GM18951 (cell line): ENCODE data around the gene GPR84.

Source experiments
- POLR2A ChIP-seq: IDR thresholded peaks from 4 replicates; pipeline ENCODE4 v1.6.1; 2011; ENCODE audit warnings: mild to moderate bottlenecking; ENCODE audit not compliant: insufficient read length, insufficient read depth; ENCODE audit errors: extremely low read depth
- in situ Hi-C: fragments of 300-500 bp; cut with MboI; formaldehyde crosslinking; loops from one replicate; pipeline ENCODE4 v1.12.0; 2022; ENCODE audit warnings: low sequenced_read_pairs, mixed read lengths, inconsistent platforms; ENCODE audit not compliant: unreplicated experiment

GPR84 gene

GRCh38 chr12:54364413-54364812 is at the start of gene GPR84:
TSS of gene GPR84 (minus strand) at chr12:54364486. CDS start at chr12:54363851, 635 bp downstream.
- in situ Hi-C loops: loop anchor here (10.0 to 25.0 kb wide), 2 partner anchors 130 to 352 kb away; partner anchors contain the start of genes HOXC8 and HOXC9
- no peak for TF ChIP-seq POLR2A

GRCh38 chr12:54413284-54414190 is 49.3 kb upstream of the GPR84 start:
- no peak for TF ChIP-seq POLR2A
- in situ Hi-C loops: no loop called here

GRCh38 chr12:54412786-54413185 is 48.5 kb upstream of the GPR84 start:
- in situ Hi-C loops: no loop called here
- no peak for TF ChIP-seq POLR2A

- no peak for TF ChIP-seq POLR2A
- in situ Hi-C loops: no loop called here
Observed at GRCh38 chr12:54412348-54412747, 48.1 kb upstream of the GPR84 start.

- no peak for TF ChIP-seq POLR2A
- in situ Hi-C loops: no loop called here
Observed at GRCh38 chr12:54411391-54412241, 47.3 kb upstream of the GPR84 start.

- no peak for TF ChIP-seq POLR2A
- in situ Hi-C loops: no loop called here
Observed at GRCh38 chr12:54409267-54409666, 45.0 kb upstream of the GPR84 start.

GRCh38 chr12:54407183-54407905 is 43.1 kb upstream of the GPR84 start:
- TF ChIP-seq POLR2A: no peak
- in situ Hi-C loops: no loop called here

GRCh38 chr12:54405573-54405972 is 41.3 kb upstream of the GPR84 start:
- in situ Hi-C loops: no loop called here
- TF ChIP-seq POLR2A: no peak

GRCh38 chr12:54405106-54405505 is 40.8 kb upstream of the GPR84 start:
- in situ Hi-C loops: no loop called here
- TF ChIP-seq POLR2A: no peak

GRCh38 chr12:54404061-54405004 is 40.0 kb upstream of the GPR84 start:
- TF ChIP-seq POLR2A: no peak

GRCh38 chr12:54401119-54401518 is 36.8 kb upstream of the GPR84 start:
- in situ Hi-C loops: no loop called here
- TF ChIP-seq POLR2A: no peak

More at GRCh38 chr12:54404061-54405004, 40.0 kb upstream of the GPR84 start:
- in situ Hi-C loops: no loop called here
